Measurements from ENCODE around the gene ACTR3C. TPM values are rescaled to one million over a fixed set of nuclear protein-coding genes. Genes with fewer than 3 reads are reported as not detected.
"Not testable (repeated sequence)": the region's sequence is repeated elsewhere in the genome, so short reads cannot be mapped to it uniquely, and the experiment has no call there.

The ACTR3C gene
- total and polyA plus RNA-seq, 2 donors = 2.9 to 6.2 TPM

DNA sequence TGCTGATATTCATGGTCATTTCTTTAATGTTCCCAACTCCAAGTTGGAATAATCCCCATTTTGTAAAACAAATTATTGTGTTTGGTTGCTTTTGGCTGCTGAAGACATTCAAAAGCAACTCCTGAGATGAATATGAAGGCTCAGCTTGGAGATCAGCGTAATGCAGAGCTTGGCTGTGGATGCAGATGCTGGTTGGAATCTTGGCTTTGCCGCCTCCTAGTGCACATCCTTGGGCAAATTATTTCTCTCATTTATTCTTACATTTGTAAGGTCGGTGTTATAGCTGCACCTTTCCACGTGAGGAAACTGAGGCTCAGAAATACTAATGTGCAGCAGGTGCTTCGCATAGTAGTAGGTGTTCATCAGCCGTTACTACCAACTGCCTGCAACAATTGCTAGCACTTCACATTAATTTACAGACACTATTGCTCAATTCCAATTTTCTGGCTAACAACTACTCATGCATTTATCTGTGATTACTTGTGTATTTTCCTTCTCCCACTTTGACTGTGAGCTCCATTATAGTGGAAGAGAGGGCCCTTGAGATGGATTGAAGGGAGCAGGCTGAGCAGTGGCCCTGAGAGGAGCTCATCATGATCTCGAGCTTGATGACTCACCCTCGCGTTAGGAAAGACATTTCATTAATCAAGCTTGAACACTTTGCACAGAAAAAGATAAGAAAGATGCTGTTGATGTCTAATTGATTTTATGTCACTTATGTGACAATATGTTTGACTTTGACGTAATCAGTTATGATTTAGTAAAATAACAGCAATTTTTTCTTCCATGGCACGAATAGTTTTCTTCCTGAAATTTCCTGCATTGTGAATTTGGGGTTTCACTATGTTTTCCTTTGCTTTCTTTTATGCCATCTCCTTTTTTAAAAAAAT lies 101.0 kb downstream of the ACTR3C start:
- DNase-seq (ENCODE audit: low read depth in 6 of 9, low spot score in 9 of 9); H3K27ac ChIP-seq (ENCODE audit: low read depth in 1 of 2, low read length in 1 of 2); H3K4me1 ChIP-seq (ENCODE audit: control insufficient read depth in 2 of 2, insufficient read depth in 2 of 2, low read length in 2 of 2); H3K36me3 ChIP-seq (ENCODE audit: control insufficient read depth in 2 of 2, insufficient read depth in 2 of 2, low read length in 1 of 2); H3K9me3 ChIP-seq (ENCODE audit: control insufficient read depth in 2 of 2, insufficient read depth in 1 of 2, low read length in 1 of 2); H3K4me3 ChIP-seq (ENCODE audit: low read length in 2 of 2): not testable (repeated sequence)
- 82% methylated on average over 11 of the region's 11 CpGs for WGBS
- peaks cover 7 to 21% of the 10 kb centered on the region in 2 donors for H3K27me3 ChIP-seq (ENCODE audit: control insufficient read depth in 2 of 2, insufficient read depth in 1 of 2, low read length in 1 of 2)

GRCh38 chr7:150220673-150221181 lies 102.6 kb downstream of the ACTR3C start:
- not testable (repeated sequence) for H3K27ac ChIP-seq (ENCODE audit: low read depth in 1 of 2, low read length in 1 of 2); H3K4me3 ChIP-seq (ENCODE audit: low read length in 2 of 2); H3K4me1 ChIP-seq (ENCODE audit: control insufficient read depth in 2 of 2, insufficient read depth in 2 of 2, low read length in 2 of 2); H3K9me3 ChIP-seq (ENCODE audit: control insufficient read depth in 2 of 2, insufficient read depth in 1 of 2, low read length in 1 of 2); H3K36me3 ChIP-seq (ENCODE audit: control insufficient read depth in 2 of 2, insufficient read depth in 2 of 2, low read length in 1 of 2); DNase-seq (ENCODE audit: low read depth in 6 of 9, low spot score in 9 of 9)
- 7% methylated on average over 37 of the region's 38 CpGs for WGBS
- peaks cover 7 to 21% of the 10 kb centered on the region in 2 donors for H3K27me3 ChIP-seq (ENCODE audit: control insufficient read depth in 2 of 2, insufficient read depth in 1 of 2, low read length in 1 of 2)

DNA sequence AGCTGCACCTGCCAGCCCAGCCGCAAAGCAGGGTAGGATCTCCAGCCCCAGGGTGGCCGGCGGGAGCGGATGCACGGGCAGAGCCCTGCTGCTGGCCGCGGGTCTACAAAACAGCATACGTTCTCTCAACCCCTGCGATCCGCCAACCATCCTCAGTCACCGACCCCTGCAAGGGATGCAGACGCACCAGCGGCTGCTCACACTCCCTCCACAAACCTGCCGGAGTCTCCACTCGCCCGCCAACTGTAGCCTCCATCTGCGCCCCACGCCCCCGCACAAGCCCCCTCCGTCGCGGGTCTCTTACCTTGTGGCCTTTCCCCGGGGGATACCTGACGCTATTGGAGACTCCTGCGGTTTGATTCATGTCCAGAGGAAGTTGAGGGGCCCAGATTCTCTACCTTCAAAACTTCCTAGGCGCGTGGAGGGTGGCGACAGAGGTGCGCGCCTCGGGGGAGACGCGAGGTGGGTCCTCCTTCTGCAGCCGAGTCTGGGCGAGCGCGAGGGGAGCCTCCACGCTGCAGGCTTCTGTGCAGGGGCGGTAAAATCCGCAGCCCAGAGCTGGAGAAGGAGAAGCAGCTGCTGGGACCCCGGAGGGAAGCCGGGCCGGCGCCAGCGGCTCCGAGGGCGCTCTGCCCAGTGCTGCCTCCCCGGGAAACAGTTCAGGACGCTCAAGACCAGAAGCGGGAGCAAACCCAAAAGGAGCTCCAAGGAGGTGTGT lies 103.2 kb downstream of the ACTR3C start:
- not testable (repeated sequence) for H3K9me3 ChIP-seq (ENCODE audit: control insufficient read depth in 2 of 2, insufficient read depth in 1 of 2, low read length in 1 of 2); H3K4me3 ChIP-seq (ENCODE audit: low read length in 2 of 2); DNase-seq (ENCODE audit: low read depth in 6 of 9, low spot score in 9 of 9); H3K36me3 ChIP-seq (ENCODE audit: control insufficient read depth in 2 of 2, insufficient read depth in 2 of 2, low read length in 1 of 2); H3K4me1 ChIP-seq (ENCODE audit: control insufficient read depth in 2 of 2, insufficient read depth in 2 of 2, low read length in 2 of 2); H3K27ac ChIP-seq (ENCODE audit: low read depth in 1 of 2, low read length in 1 of 2)
- H3K27me3 ChIP-seq (ENCODE audit: control insufficient read depth in 2 of 2, insufficient read depth in 1 of 2, low read length in 1 of 2) = peaks cover 7 to 21% of the 10 kb centered on the region in 2 donors
- 4% methylated on average over 24 of the region's 50 CpGs for WGBS

- not testable (repeated sequence) for H3K27me3 ChIP-seq (ENCODE audit: control insufficient read depth in 2 of 2, insufficient read depth in 1 of 2, low read length in 1 of 2); H3K4me1 ChIP-seq (ENCODE audit: control insufficient read depth in 2 of 2, insufficient read depth in 2 of 2, low read length in 2 of 2); H3K27ac ChIP-seq (ENCODE audit: low read depth in 1 of 2, low read length in 1 of 2); H3K36me3 ChIP-seq (ENCODE audit: control insufficient read depth in 2 of 2, insufficient read depth in 2 of 2, low read length in 1 of 2); DNase-seq (ENCODE audit: low read depth in 6 of 9, low spot score in 9 of 9); H3K4me3 ChIP-seq (ENCODE audit: low read length in 2 of 2); H3K9me3 ChIP-seq (ENCODE audit: control insufficient read depth in 2 of 2, insufficient read depth in 1 of 2, low read length in 1 of 2)
- 97% methylated on average over 1 of the region's 1 CpG for WGBS
Observed at GRCh38 chr7:150206848-150207247, 116.5 kb downstream of the ACTR3C start.

DNA sequence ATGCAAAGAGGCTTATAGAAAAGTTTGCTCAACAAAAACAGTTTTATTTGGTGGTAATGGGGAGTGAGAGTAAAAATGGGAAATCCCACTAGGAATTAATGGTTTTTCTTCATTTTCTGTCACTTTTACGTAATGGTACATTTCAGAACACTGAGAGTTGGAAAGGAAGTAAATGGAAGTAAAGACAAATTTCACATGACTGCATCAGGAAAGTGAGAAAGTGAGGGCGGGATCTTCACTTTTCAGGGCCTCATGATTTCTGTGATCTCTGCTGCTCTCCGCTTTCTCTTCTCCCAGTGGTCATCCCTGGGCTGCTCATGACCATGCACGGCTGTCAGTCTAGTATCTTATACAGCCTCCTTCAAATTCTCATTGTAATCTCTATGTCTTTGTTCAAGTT lies 117.5 kb downstream of the ACTR3C start:
- DNase-seq (ENCODE audit: low read depth in 6 of 9, low spot score in 9 of 9); H3K36me3 ChIP-seq (ENCODE audit: control insufficient read depth in 2 of 2, insufficient read depth in 2 of 2, low read length in 1 of 2); H3K27ac ChIP-seq (ENCODE audit: low read depth in 1 of 2, low read length in 1 of 2); H3K4me3 ChIP-seq (ENCODE audit: low read length in 2 of 2); H3K4me1 ChIP-seq (ENCODE audit: control insufficient read depth in 2 of 2, insufficient read depth in 2 of 2, low read length in 2 of 2); H3K9me3 ChIP-seq (ENCODE audit: control insufficient read depth in 2 of 2, insufficient read depth in 1 of 2, low read length in 1 of 2); H3K27me3 ChIP-seq (ENCODE audit: control insufficient read depth in 2 of 2, insufficient read depth in 1 of 2, low read length in 1 of 2): not testable (repeated sequence)
- WGBS = 96% methylated on average over 4 of the region's 4 CpGs

DNA sequence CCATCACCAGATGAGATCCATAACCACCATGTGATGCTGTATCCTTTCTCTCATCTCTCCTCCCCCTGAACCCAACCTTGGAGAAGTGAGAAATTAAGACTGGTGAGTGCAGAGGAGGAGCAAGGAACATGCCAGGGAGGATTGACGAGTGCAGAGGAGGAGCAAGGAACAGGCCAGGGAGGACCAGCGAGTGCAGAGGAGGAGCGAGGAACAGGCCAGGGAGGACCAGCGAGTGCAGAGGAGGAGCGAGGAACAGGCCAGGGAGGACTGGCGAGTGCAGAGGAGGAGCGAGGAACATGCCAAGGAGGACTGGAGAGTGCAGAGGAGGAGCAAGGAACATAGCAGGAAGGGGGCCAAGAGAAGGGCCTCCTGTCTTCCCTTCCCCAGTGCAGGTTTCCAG lies 118.8 kb downstream of the ACTR3C start:
- over 99% methylated on average over 7 of the region's 7 CpGs for WGBS
- H3K4me1 ChIP-seq (ENCODE audit: control insufficient read depth in 2 of 2, insufficient read depth in 2 of 2, low read length in 2 of 2); H3K4me3 ChIP-seq (ENCODE audit: low read length in 2 of 2); H3K27ac ChIP-seq (ENCODE audit: low read depth in 1 of 2, low read length in 1 of 2); H3K27me3 ChIP-seq (ENCODE audit: control insufficient read depth in 2 of 2, insufficient read depth in 1 of 2, low read length in 1 of 2); H3K9me3 ChIP-seq (ENCODE audit: control insufficient read depth in 2 of 2, insufficient read depth in 1 of 2, low read length in 1 of 2); H3K36me3 ChIP-seq (ENCODE audit: control insufficient read depth in 2 of 2, insufficient read depth in 2 of 2, low read length in 1 of 2); DNase-seq (ENCODE audit: low read depth in 6 of 9, low spot score in 9 of 9): not testable (repeated sequence)

- WGBS = 97% methylated on average over 4 of the region's 4 CpGs
Observed at GRCh38 chr7:150202894-150203293, 120.5 kb downstream of the ACTR3C start.

More at GRCh38 chr7:150202894-150203293, 120.5 kb downstream of the ACTR3C start:
- not testable (repeated sequence) for H3K36me3 ChIP-seq (ENCODE audit: control insufficient read depth in 2 of 2, insufficient read depth in 2 of 2, low read length in 1 of 2); H3K27ac ChIP-seq (ENCODE audit: low read depth in 1 of 2, low read length in 1 of 2); H3K27me3 ChIP-seq (ENCODE audit: control insufficient read depth in 2 of 2, insufficient read depth in 1 of 2, low read length in 1 of 2); H3K4me1 ChIP-seq (ENCODE audit: control insufficient read depth in 2 of 2, insufficient read depth in 2 of 2, low read length in 2 of 2); H3K4me3 ChIP-seq (ENCODE audit: low read length in 2 of 2); DNase-seq (ENCODE audit: low read depth in 6 of 9, low spot score in 9 of 9); H3K9me3 ChIP-seq (ENCODE audit: control insufficient read depth in 2 of 2, insufficient read depth in 1 of 2, low read length in 1 of 2)
